CD4-positive, CD25-positive, alpha-beta regulatory T cell (primary cell): ENCODE measurements around the gene CRACR2B. TPM values are rescaled to one million over a fixed set of nuclear protein-coding genes. Genes with fewer than 3 reads are reported as not detected.

Experiments
- ATAC-seq, 2 donors: fragments of 150-1000 bp; cut with Tn5 transposase; one replicate each; pipeline ENCODE4 v1.10.0; 2021; ENCODE audit warnings: low read depth in 2 of 2, moderate number of reproducible peaks in 2 of 2, moderate library complexity in 1 of 2
- DNase-seq, 3 donors: peaks; one replicate each; pipeline versions ENCODE4 v3.0.0 to v3.0.0-alpha.2; 2012 to 2022; ENCODE audit warnings: mixed read lengths in 1 of 3
- H3K27ac ChIP-seq: one replicate; pipeline ENCODE4 v1.7.0; 2013; ENCODE audit warnings: mild to moderate bottlenecking, low read length; ENCODE audit not compliant: insufficient read depth, poor library complexity, severe bottlenecking
- H3K27me3 ChIP-seq: one replicate; pipeline ENCODE4 v1.7.0; 2013; ENCODE audit warnings: low read length; ENCODE audit not compliant: control insufficient read depth, insufficient read depth
- H3K36me3 ChIP-seq: one replicate; pipeline ENCODE4 v1.7.0; 2013; ENCODE audit warnings: mild to moderate bottlenecking, low read length, moderate library complexity; ENCODE audit not compliant: control insufficient read depth, insufficient read depth
- H3K4me1 ChIP-seq: 2 replicates; pipeline ENCODE4 v1.7.0; 2013; ENCODE audit warnings: mild to moderate bottlenecking, low read length; ENCODE audit not compliant: insufficient read depth, control insufficient read depth, poor library complexity, severe bottlenecking
- H3K4me3 ChIP-seq: one replicate; pipeline ENCODE4 v1.7.0; 2013; ENCODE audit warnings: low read depth, mild to moderate bottlenecking, low read length, moderate library complexity
- H3K9me3 ChIP-seq, 2 experiments: 1 replicate in 1 of 2; 2 replicates in 1 of 2; pipeline ENCODE4 v1.7.0; 2013; ENCODE audit warnings: low read length in 2 of 2, mild to moderate bottlenecking in 1 of 2, moderate library complexity in 1 of 2; ENCODE audit not compliant: control insufficient read depth in 2 of 2
- H3K27ac Mint-ChIP-seq, 3 donors: one replicate each; pipeline ENCODE4 v1.8.0; 2020 to 2022; ENCODE audit warnings: mild to moderate bottlenecking in 3 of 3, mixed read lengths in 3 of 3, moderate library complexity in 2 of 3
- H3K27me3 Mint-ChIP-seq: one replicate; pipeline ENCODE4 v1.8.0; 2022; ENCODE audit warnings: mild to moderate bottlenecking, mixed read lengths
- H3K36me3 Mint-ChIP-seq: one replicate; pipeline ENCODE4 v1.8.0; 2020; ENCODE audit warnings: mixed read lengths
- H3K4me1 Mint-ChIP-seq, 4 donors: one replicate each; pipeline ENCODE4 v1.8.0; 2020 to 2022; ENCODE audit warnings: mixed read lengths in 4 of 4, mild to moderate bottlenecking in 1 of 4
- H3K4me3 Mint-ChIP-seq, 4 donors: one replicate each; pipeline ENCODE4 v1.8.0; 2020 to 2022; ENCODE audit warnings: mild to moderate bottlenecking in 4 of 4, mixed read lengths in 4 of 4, moderate library complexity in 3 of 4
- H3K9me3 Mint-ChIP-seq, 7 donors: one replicate each; pipeline ENCODE4 v1.8.0; 2020 to 2022; ENCODE audit warnings: mixed read lengths in 7 of 7, mild to moderate bottlenecking in 3 of 7, moderate library complexity in 2 of 7
- polyA plus RNA-seq, 4 donors: library from polyadenylated mRNA; unstranded; fragments of 300-500 nt; fragmentation: Illumina TruSeq; gene quantifications; one replicate each; pipeline ENCODE4 v1.2.3, GENCODE V29; 2021
- total RNA-seq: library from RNA; stranded (reverse); gene quantifications from one replicate; pipeline ENCODE4 v1.2.3, GENCODE V29; 2022

The CRACR2B gene
- total and polyA plus RNA-seq, 5 donors from 2014 or later: 0.11 to 1.2 (median 0.21) TPM; not detected in 1

DNA sequence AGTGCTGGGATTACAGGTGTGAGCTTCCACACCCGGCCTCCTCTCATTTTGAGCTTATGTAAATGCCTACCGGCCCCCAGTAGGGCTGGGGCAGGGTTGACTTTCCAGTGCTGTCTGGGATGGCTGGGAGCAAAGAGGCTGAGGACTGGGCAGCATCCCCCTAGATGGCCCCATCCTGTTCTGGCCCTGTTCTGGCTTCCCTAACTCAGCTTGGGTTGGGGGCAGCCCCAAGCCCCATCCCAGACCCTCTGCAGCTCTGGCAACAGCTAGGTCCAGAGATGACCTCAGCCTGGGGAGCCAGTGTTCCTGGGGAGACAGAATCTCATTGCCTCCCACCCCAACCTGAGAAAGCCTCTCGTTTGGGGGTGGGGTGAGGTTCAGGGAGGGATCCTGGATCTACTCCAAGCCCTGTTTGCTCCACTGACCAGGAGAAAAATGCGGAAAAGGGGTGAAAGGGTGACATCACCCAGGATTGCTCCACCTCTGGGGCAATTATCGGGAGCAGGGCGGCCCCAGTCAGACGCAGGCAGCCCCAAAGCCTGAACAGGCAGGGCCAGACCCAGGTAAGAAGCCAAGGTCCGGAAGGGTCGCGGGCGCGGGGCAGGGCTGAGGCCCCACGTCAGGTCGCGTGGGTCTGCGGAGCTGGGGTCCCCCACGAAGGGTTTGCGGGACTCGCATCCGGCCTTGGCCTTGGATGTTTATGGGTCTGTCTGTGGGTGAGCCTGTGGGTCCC, 9.2 kb upstream of the CRACR2B start, which contains the start of gene PNPLA2:
Gene PNPLA2, plus strand, starts transcription at position 519 of the 733 bp plus-strand sequence. CDS start 805 bp downstream, outside the sequence.
- Histone ChIP-seq H3K27me3 (no peaks in the 10 kb centered on the region), H3K9me3 (no peaks in the 10 kb centered on the region), H3K36me3 (peaks cover 5% of the 10 kb centered on the region), H3K27ac (peak within 1 kb of the TSS; percentile 96), H3K4me3 (no peak within 1 kb of the TSS), H3K4me1 (peaks cover 21% of the 10 kb centered on the region)
- Mint-ChIP-seq H3K4me3 (peak within 1 kb of the TSS; percentile 90 to 95 (median 92)), H3K27me3 (no peaks in the 10 kb centered on the region), H3K36me3 (peaks cover 4% of the 10 kb centered on the region), H3K9me3 (no peaks in the 10 kb centered on the region), H3K4me1 (peaks cover 0 to 25% (median 7%) of the 10 kb centered on the region in 4 donors), H3K27ac (peak within 1 kb of the TSS in 2 of 3 donors; percentile 75 to 90)
- ATAC-seq (no peak), DNase-seq (no peak)

DNA sequence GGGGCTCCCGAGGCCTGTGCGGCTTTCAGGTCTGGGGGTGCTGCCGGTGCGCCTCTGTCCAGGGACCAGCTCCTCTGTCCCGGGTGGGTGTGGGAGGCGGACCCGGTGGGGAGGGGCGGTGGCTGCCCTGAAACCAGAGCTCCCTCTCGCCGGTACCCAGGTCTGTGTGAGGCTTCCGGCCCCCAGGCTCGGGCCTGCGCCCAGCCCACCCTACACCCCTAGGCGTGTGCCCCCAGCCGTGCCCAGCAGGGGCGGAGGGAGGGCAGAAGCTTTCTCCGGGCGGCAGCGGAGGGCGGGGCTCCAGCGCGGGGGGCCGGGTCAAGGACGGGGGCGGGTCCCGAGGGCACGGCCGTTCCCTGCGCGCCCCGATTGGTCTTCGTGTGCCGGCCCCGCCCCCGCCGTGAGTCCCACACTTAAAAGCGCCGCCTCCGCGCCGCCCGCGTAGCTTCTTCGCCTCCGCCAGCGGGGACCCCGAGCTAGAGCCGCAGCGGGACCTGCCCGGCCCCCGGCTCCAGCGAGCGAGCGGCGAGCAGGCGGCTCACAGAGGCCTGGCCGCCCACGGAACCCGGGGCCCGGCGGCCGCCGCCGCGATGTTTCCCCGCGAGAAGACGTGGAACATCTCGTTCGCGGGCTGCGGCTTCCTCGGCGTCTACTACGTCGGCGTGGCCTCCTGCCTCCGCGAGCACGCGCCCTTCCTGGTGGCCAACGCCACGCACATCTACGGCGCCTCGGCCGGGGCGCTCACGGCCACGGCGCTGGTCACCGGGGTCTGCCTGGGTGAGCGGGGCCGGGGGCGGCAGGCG, 8.4 kb upstream of the CRACR2B start:
- Histone ChIP-seq H3K27me3 (no peaks in the 10 kb centered on the region), H3K9me3 (no peaks in the 10 kb centered on the region), H3K4me1 (peaks cover 21% of the 10 kb centered on the region), H3K4me3 (no peak overlapping the region), H3K36me3 (peaks cover 10% of the 10 kb centered on the region), H3K27ac (peak overlapping the region; percentile 96)
- peak; percentile 89 to 93 (median 92) for DNase-seq
- peaks cover 0 to 25% (median 7%) of the 10 kb centered on the region in 4 donors for H3K4me1 Mint-ChIP-seq
- H3K27me3 Mint-ChIP-seq: no peaks in the 10 kb centered on the region
- H3K9me3 Mint-ChIP-seq: no peaks in the 10 kb centered on the region
- H3K36me3 Mint-ChIP-seq: peaks cover 4% of the 10 kb centered on the region
- peak overlapping the region; percentile 90 to 95 (median 92) for H3K4me3 Mint-ChIP-seq
- peak; percentile 73 to 74 for ATAC-seq
- peak overlapping the region in 2 of 3 donors; percentile 75 to 90 for H3K27ac Mint-ChIP-seq

DNA sequence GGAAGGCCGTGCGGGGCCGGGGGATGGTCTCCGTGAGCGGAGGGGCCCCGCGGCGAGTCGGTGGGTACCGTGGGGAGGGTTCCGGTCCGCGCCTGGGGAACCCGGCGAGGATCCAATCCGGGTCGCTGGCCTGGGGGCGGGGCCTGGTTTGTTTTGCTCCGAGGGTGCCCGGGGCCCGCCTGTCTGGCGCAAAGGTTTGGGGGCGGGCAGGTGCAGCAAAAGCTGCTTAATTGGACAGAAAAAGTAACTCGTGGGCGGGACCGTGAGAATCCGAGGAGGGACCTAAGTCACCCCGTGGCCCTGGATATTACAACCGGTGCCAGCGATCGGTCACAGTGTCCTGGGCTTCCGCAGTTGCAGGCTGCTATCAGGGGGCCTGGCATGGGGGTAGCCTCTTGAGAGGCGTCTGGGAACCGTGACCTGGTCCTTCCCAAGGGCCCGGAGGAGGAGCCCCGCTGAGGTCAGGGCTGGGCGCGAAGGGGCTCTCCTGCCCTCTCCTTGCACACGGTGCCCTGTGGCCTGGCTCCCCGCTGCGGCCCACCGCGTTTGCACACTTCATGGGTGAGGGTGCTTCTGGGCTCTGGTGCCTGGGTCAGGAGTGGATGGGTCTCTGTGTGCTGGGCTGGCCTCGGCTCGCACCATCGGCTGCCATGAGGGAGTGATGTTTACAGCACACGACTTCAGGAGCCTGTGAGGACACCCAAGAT, 7.6 kb upstream of the CRACR2B start:
- Mint-ChIP-seq H3K4me1 (peaks cover 0 to 27% (median 8%) of the 10 kb centered on the region in 4 donors), H3K9me3 (no peaks in the 10 kb centered on the region), H3K27me3 (no peaks in the 10 kb centered on the region), H3K4me3 (peak overlapping the region; percentile 90 to 95 (median 92)), H3K27ac (peak overlapping the region; percentile 75 to 95 (median 90)), H3K36me3 (peaks cover 7% of the 10 kb centered on the region)
- peaks cover 10% of the 10 kb centered on the region for H3K36me3 ChIP-seq
- ATAC-seq (peak; percentile 77 to 82), DNase-seq (peak; percentile 95 to 98 (median 96))
- no peaks in the 10 kb centered on the region for H3K9me3 ChIP-seq
- H3K27ac ChIP-seq: peak overlapping the region; percentile 96
- H3K4me1 ChIP-seq: peaks cover 21% of the 10 kb centered on the region
- H3K27me3 ChIP-seq: no peaks in the 10 kb centered on the region
- peak overlapping the region; percentile 55 for H3K4me3 ChIP-seq

DNA sequence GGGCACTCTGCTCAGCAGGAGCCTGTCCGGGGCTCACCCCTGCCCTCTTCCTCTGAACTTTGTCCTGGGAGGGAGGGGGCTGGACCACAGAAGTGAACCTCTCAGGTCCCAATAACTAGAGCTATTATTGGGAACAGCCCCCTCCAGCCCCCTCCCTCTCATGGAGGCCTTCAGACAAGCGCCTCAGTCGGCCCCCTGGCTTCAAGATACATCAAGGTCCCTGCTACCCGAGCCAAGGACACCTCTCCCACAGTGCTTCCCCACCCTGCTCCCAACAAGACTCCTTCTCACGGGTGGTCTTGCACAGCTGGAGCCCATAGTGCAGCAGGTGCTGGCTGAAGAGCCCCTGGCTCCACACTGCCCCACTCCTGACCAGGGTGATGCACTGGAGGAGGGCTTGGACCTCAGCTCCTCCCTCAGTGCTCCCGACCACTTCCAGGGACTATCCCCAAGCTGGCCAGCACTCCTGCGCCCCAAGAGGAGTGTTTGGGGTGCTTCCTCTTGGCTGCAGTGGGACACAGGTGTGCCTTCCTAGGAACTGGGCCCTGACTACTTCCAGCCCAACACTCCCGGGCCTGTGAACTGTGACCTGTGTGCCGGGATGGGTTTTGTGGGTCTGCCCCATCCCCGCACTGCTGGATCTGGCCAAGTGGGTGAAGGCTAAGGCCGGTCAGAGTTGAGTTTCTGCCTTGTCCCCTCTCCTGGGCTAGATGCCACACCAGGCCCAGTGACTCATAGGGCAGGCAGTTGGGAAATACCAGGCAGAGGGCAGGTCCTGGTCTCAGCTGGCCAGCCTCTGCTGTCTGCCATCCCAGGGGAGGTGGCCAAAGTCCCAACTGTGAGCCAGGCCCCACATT, 6.8 kb upstream of the CRACR2B start:
- no peaks in the 10 kb centered on the region for H3K9me3 ChIP-seq
- H3K27ac Mint-ChIP-seq: peak overlapping the region in 2 of 3 donors; percentile 59 to 75
- no peak for ATAC-seq

DNA sequence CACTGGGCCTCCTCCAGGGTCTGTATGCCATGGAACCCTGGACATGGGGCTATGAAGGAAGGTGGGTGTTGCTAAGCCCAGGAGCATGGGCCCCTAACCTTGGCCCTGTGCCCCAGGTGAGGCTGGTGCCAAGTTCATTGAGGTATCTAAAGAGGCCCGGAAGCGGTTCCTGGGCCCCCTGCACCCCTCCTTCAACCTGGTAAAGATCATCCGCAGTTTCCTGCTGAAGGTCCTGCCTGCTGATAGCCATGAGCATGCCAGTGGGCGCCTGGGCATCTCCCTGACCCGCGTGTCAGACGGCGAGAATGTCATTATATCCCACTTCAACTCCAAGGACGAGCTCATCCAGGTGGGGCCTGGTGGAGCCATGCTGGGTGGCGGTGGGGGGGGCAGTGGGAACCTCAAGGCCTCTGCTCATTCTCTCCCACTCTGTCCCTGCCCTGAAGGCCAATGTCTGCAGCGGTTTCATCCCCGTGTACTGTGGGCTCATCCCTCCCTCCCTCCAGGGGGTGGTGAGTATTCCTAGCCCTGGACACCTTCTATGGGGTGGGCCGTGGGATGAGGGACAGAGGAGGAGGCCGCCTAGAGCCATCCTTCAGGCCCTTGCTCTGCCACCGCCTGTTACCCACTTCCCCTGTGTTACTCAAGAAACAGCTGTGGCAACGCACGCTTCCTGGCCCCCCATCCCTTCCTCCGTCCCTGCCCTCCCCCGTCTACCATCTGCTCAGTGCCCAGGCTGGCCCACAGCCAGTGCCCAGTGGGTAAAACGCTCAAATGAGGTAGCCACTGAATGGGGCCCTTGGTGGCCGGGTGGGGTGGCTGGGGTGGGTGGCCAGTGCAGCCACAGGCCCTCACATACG, 6.0 kb upstream of the CRACR2B start:
- DNase-seq: no peak
- Mint-ChIP-seq H3K9me3 (no peaks in the 10 kb centered on the region), H3K36me3 (peaks cover 10% of the 10 kb centered on the region), H3K4me3 (peak overlapping the region; percentile 90 to 95 (median 92)), H3K27ac (no peak overlapping the region), H3K4me1 (peaks cover 0 to 32% (median 10%) of the 10 kb centered on the region in 4 donors), H3K27me3 (peaks cover 6% of the 10 kb centered on the region)
- Histone ChIP-seq H3K4me1 (peaks cover 30% of the 10 kb centered on the region), H3K27ac (no peak overlapping the region), H3K27me3 (no peaks in the 10 kb centered on the region), H3K4me3 (no peak overlapping the region), H3K9me3 (no peaks in the 10 kb centered on the region), H3K36me3 (peaks cover 10% of the 10 kb centered on the region)
- no peak for ATAC-seq

More for the DNA sequence above, 6.8 kb upstream of the CRACR2B start:
- peaks cover 10% of the 10 kb centered on the region for H3K36me3 Mint-ChIP-seq
- peak overlapping the region; percentile 90 to 95 (median 92) for H3K4me3 Mint-ChIP-seq
- peak overlapping the region; percentile 55 for H3K4me3 ChIP-seq
- DNase-seq: no peak
- H3K4me1 ChIP-seq: peaks cover 21% of the 10 kb centered on the region
- H3K27me3 Mint-ChIP-seq: no peaks in the 10 kb centered on the region
- H3K27ac ChIP-seq: peak overlapping the region; percentile 96
- peaks cover 0 to 27% (median 8%) of the 10 kb centered on the region in 4 donors for H3K4me1 Mint-ChIP-seq
- H3K9me3 Mint-ChIP-seq: no peaks in the 10 kb centered on the region
- peaks cover 10% of the 10 kb centered on the region for H3K36me3 ChIP-seq
- no peaks in the 10 kb centered on the region for H3K27me3 ChIP-seq

DNA sequence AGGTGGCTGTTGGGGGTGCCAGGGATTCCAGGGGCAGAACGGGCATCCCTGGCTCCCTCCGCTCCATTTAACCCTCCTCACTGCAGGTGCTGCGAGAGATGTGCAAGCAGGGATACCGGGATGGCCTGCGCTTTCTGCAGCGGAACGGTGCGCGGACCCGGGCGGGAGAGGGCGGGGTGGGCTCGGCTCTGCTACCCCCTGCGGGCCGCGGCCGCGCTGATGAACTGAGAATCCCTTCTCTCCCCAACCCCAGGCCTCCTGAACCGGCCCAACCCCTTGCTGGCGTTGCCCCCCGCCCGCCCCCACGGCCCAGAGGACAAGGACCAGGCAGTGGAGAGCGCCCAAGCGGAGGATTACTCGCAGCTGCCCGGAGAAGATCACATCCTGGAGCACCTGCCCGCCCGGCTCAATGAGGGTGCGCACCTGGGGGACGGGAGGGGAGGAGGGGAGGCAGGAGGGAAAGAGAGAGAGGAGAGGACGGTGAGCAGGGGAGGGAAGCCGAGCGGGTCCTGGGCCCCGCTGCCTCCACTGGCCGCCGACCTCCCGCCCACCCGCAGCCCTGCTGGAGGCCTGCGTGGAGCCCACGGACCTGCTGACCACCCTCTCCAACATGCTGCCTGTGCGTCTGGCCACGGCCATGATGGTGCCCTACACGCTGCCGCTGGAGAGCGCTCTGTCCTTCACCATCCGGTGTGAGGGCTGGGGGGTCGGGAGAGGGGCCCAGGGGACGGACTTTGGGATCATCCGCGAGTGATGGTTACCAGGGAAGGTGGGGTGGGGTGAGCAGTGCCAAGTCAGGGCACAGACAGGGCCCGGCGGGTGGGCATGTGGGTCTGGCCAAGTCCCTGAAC, 4.1 kb upstream of the CRACR2B start:
- Histone ChIP-seq H3K9me3 (no peaks in the 10 kb centered on the region), H3K27me3 (no peaks in the 10 kb centered on the region), H3K36me3 (peaks cover 10% of the 10 kb centered on the region), H3K4me3 (no peak overlapping the region), H3K27ac (no peak overlapping the region), H3K4me1 (peaks cover 40% of the 10 kb centered on the region)
- Mint-ChIP-seq H3K27me3 (peaks cover 19% of the 10 kb centered on the region), H3K27ac (no peak overlapping the region), H3K4me3 (peak overlapping the region in 2 of 4 donors; percentile 38 to 41), H3K9me3 (no peaks in the 10 kb centered on the region), H3K4me1 (peaks cover 0 to 40% (median 16%) of the 10 kb centered on the region in 4 donors), H3K36me3 (peaks cover 10% of the 10 kb centered on the region)
- ATAC-seq (no peak), DNase-seq (no peak)
